ENCODE measurements around the gene SPC24.
"Not testable (repeated sequence)": the region's sequence is repeated elsewhere in the genome, so short reads cannot be mapped to it uniquely, and the experiment has no call there.

The SPC24 gene

GRCh38 chr19:11113140-11113708 is 42.4 kb downstream of the SPC24 start:
- no peak for TF ChIP-seq POLR2A (IDR thresholded peaks at IDR 0.05; ENCODE audit: low read depth, low read length)
- DNase-seq (ENCODE audit: insufficient read length, low spot score): no peak
- FAIRE-seq: no peak

GRCh38 chr19:11111771-11112144 is 43.8 kb downstream of the SPC24 start:
- no peak for TF ChIP-seq POLR2A (IDR thresholded peaks at IDR 0.05; ENCODE audit: low read depth, low read length)
- FAIRE-seq (no peak), DNase-seq (ENCODE audit: insufficient read length, low spot score) (no peak)

GRCh38 chr19:11111117-11111770 is 44.3 kb downstream of the SPC24 start:
- FAIRE-seq (no peak), DNase-seq (ENCODE audit: insufficient read length, low spot score) (no peak)

GRCh38 chr19:11108746-11109145 is 46.8 kb downstream of the SPC24 start:
- DNase-seq (ENCODE audit: insufficient read length, low spot score): no peak
- TF ChIP-seq POLR2A (IDR thresholded peaks at IDR 0.05; ENCODE audit: low read depth, low read length): no peak

More at GRCh38 chr19:11111117-11111770, 44.3 kb downstream of the SPC24 start:
- TF ChIP-seq POLR2A (IDR thresholded peaks at IDR 0.05; ENCODE audit: low read depth, low read length): no peak

GRCh38 chr19:11106477-11106876 is 49.1 kb downstream of the SPC24 start:
- FAIRE-seq: no peak
- no peak for DNase-seq (ENCODE audit: insufficient read length, low spot score)
- TF ChIP-seq POLR2A (IDR thresholded peaks at IDR 0.05; ENCODE audit: low read depth, low read length): no peak

More at GRCh38 chr19:11108746-11109145, 46.8 kb downstream of the SPC24 start:
- no peak for FAIRE-seq

GRCh38 chr19:11105014-11105636 is 50.5 kb downstream of the SPC24 start:
- TF ChIP-seq POLR2A (IDR thresholded peaks at IDR 0.05; ENCODE audit: low read depth, low read length): no peak
- no peak for FAIRE-seq
- no peak for DNase-seq (ENCODE audit: insufficient read length, low spot score)

GRCh38 chr19:11103667-11104066 is 51.9 kb downstream of the SPC24 start:
- FAIRE-seq; DNase-seq (ENCODE audit: insufficient read length, low spot score): not testable (repeated sequence)

GRCh38 chr19:11102944-11103343 is 52.6 kb downstream of the SPC24 start:
- no peak for FAIRE-seq
- no peak for DNase-seq (ENCODE audit: insufficient read length, low spot score)
- no peak for TF ChIP-seq POLR2A (IDR thresholded peaks at IDR 0.05; ENCODE audit: low read depth, low read length)

GRCh38 chr19:11101057-11101456 is 54.5 kb downstream of the SPC24 start:
- DNase-seq (ENCODE audit: insufficient read length, low spot score) (no peak), FAIRE-seq (no peak)

GRCh38 chr19:11100049-11100448 is 55.5 kb downstream of the SPC24 start:
- DNase-seq (ENCODE audit: insufficient read length, low spot score) (no peak), FAIRE-seq (no peak)
- TF ChIP-seq POLR2A (IDR thresholded peaks at IDR 0.05; ENCODE audit: low read depth, low read length): no peak

More at GRCh38 chr19:11101057-11101456, 54.5 kb downstream of the SPC24 start:
- TF ChIP-seq POLR2A (IDR thresholded peaks at IDR 0.05; ENCODE audit: low read depth, low read length): no peak

- TF ChIP-seq POLR2A (IDR thresholded peaks at IDR 0.05; ENCODE audit: low read depth, low read length): no peak
- FAIRE-seq: no peak
- DNase-seq (ENCODE audit: insufficient read length, low spot score): no peak
Observed at GRCh38 chr19:11098861-11099260, 56.7 kb downstream of the SPC24 start.

GRCh38 chr19:11098327-11098726 is 57.3 kb downstream of the SPC24 start:
- FAIRE-seq (no peak), DNase-seq (ENCODE audit: insufficient read length, low spot score) (no peak)
- TF ChIP-seq POLR2A (IDR thresholded peaks at IDR 0.05; ENCODE audit: low read depth, low read length): no peak

GRCh38 chr19:11097367-11097766 is 58.2 kb downstream of the SPC24 start:
- not testable (repeated sequence) for DNase-seq (ENCODE audit: insufficient read length, low spot score); FAIRE-seq

- FAIRE-seq: no peak
- no peak for DNase-seq (ENCODE audit: insufficient read length, low spot score)
- no peak for TF ChIP-seq POLR2A (IDR thresholded peaks at IDR 0.05; ENCODE audit: low read depth, low read length)
Observed at GRCh38 chr19:11096210-11096841, 59.3 kb downstream of the SPC24 start.

Measured in H54 (cell line).